ENCODE measurements around the gene RBM12.
"Not testable (repeated sequence)": the region's sequence is repeated elsewhere in the genome, so short reads cannot be mapped to it uniquely, and the experiment has no call there.

The RBM12 gene, protein sequence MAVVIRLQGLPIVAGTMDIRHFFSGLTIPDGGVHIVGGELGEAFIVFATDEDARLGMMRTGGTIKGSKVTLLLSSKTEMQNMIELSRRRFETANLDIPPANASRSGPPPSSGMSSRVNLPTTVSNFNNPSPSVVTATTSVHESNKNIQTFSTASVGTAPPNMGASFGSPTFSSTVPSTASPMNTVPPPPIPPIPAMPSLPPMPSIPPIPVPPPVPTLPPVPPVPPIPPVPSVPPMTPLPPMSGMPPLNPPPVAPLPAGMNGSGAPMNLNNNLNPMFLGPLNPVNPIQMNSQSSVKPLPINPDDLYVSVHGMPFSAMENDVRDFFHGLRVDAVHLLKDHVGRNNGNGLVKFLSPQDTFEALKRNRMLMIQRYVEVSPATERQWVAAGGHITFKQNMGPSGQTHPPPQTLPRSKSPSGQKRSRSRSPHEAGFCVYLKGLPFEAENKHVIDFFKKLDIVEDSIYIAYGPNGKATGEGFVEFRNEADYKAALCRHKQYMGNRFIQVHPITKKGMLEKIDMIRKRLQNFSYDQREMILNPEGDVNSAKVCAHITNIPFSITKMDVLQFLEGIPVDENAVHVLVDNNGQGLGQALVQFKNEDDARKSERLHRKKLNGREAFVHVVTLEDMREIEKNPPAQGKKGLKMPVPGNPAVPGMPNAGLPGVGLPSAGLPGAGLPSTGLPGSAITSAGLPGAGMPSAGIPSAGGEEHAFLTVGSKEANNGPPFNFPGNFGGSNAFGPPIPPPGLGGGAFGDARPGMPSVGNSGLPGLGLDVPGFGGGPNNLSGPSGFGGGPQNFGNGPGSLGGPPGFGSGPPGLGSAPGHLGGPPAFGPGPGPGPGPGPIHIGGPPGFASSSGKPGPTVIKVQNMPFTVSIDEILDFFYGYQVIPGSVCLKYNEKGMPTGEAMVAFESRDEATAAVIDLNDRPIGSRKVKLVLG

DNA sequence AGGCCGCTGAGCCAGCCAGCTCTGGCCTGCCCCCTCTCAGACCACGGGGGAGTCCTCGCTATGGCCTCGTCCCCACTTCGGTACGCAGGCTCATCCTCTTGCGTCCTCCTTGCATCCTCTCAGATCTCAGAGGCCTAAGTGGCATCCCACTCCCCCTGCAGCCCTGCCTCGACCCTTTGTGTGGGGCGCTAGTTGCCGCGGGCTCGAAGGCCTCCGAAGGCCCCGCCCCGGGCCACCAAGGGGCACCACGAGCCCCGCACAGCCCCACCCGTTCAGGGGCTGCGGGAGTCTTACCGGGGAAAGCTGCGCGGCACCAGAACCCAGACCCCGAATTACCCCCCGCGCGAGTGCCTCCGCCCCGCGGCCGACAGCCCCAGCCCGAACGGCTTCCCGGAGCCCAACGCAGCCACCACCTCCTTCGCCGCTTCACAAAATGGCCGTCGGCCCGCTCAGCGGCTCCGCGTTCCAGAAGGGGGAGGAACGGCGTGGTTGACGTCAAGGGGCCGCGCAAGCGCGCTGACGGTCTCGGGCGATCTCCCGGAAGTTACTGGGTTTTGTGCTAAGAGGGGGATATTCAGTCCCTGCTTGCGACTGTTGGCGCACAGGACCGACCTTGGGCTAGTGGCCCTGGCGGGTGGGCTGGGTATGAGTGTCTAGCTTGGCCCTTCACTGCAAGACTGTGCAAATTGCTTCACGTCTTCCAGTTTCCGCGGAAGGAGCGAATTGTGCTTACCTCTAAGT is at the start of gene RBM12, which contains the start of gene CPNE1:
RBM12 (minus strand) TSS at position 435 of the 741 bp plus-strand sequence. CDS start 9,578 bp downstream, outside the sequence.
CPNE1 (minus strand) TSS at position 435 of the 741 bp plus-strand sequence. CDS start 31,977 bp downstream, outside the sequence.
- in situ Hi-C loops (cut with MboI; ENCODE audit: low sequenced_read_pairs) = no loop called here

DNA sequence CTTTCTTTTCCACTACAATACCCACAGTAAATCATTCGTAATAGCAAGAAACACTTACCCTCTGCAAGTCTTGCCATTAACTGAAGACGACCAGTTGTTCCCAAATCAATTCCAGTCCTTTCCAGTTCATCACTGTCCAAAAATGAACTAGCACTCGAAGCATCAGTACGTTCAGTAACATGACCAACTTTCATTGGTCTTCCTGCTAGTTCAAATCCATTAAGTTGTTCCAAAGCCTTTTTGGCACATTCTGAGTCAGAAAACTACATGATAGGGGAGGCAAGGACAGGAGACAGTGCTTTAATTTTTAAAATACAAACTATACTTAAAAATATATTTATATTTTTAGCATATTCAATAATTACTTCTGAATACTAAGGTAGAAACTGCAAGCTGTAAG is 49.4 kb upstream of the RBM12 start:
- in situ Hi-C loops (cut with MboI; ENCODE audit: low sequenced_read_pairs) = no loop called here

DNA sequence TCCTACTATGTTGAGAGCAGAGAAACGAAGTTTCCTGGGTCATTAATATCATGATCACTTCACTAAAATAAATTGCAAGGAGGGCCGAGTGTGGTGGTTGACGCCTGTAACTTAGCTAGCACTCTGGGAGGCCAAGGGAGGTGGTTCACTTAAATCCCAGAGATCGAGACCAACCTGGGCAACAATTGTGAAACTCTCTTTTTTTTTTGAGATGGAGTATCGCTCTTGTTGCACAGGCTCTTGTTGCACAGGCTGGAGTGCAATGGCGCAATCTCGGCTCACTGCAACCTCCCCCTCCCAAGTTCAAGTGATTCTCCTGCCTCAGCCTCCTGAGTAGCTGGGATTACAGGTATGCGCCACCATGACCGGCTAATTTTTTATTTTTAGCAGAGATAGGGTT is 48.4 kb upstream of the RBM12 start:
- in situ Hi-C loops (cut with MboI; ENCODE audit: low sequenced_read_pairs) = not testable (repeated sequence)

DNA sequence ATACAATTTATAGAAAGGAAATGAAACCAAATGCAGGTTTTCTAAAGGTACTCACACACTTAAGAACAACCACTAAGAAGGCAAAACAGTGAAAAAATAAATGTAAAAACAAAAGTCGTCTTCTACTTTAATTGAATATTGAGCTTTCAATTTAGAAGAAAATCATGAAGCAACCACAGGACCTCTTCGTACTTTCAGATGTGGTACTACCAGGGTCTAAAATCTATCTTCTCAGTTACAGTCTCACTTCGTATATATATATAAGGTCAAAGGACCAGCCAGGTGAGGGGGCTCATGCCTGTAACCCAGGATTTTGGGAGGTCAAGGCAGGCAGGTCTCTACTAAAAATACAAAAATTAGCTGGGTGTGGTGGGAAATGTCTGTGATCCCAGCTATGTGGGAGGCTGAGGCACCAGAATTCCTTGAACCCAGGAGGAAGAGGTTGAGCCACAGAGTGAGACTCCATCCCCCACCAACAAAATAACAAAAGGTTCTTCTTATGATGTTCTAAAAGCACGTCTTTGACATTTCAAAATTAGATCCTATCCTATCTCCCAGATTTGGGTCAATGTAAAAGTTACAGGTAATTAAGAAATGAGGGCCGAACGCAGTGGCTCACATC is 47.0 kb upstream of the RBM12 start:
- in situ Hi-C loops (cut with MboI; ENCODE audit: low sequenced_read_pairs) = no loop called here

DNA sequence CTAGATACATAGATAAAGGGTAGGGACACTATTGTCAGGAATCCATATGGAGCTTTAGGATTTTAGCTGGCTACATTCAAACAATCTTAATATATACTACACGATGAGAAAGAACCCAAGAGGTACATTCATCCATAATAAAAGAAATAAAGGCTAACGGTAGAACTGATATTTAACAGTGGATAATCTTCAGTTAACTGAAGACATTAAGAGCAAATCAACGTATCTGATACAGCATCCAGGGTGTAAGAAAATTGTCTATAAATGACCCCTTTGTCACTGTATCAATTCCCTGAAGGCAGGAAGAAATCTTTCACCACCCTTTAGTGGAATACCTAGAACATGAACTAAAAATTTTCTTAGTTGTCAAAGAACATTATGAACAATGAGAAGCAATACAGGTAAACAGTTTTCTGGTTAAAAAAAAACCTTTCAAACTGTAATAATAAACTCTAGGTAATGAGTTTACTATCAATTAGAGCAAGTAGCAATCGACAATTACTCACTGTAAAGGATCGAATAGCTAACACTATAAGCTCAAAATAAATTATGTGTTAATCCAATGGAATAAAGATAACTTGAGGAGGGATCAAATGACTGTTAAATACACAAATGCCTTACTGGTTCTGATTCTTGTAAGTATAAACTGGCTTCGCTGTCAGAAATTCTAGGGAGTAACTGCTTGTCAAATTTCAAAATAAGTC is 46.3 kb upstream of the RBM12 start:
- in situ Hi-C loops (cut with MboI; ENCODE audit: low sequenced_read_pairs) = no loop called here

DNA sequence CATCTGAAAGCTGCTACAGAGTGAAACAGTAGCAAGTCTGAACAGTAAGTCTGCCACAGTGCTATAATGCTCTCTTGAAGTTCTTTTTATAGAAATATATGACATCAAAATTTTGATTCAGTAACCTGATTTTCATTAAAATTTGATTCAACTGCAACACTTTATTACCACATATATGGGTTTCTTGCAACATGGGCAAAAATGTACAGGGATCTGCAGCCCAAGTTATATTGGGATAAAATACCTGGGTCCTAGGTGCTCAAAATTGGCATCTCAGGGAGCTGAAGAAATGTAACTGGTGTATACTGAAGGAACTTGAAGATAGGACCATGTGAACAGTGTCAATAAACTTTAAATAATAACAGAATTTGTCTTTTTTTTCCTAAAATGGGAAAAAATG is 45.3 kb upstream of the RBM12 start:
- in situ Hi-C loops (cut with MboI; ENCODE audit: low sequenced_read_pairs) = no loop called here

DNA sequence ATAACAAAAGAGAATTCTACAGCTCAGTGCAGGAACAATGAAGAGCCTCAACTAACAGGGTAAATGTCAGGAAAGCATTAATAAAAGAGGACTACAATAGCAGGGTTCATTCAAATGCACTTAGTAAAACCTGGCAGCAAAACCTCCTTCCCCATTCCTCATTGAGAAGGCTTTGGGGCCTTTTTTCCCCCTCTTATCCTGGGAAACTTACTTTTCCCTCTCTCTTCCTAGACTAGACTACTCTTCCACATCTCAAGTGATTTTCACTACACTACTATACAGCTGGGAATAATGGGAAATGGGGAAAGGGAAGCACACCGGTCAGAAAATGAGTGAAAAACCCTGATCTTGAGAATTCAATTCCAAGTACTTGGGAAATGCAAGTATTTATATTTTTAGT is 44.6 kb upstream of the RBM12 start:
- in situ Hi-C loops (cut with MboI; ENCODE audit: low sequenced_read_pairs) = no loop called here

DNA sequence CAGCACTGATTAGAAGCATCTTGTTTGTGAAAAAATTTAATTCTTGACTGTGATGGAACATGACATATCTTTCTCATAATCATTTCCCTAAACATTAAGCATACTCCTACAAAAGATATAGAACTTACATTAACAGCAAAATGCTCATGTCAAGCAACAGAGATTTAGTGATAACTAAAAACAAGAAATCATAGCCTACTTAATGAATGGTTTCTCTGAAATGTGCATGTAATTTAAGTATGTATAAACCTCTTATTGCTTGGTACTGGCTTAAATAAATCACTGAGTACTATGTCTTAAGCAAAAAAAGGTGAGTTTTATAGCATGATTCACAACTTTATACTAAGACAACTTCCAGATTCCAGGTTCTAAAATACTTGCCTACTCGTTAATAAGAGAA is 43.8 kb upstream of the RBM12 start:
- in situ Hi-C loops (cut with MboI; ENCODE audit: low sequenced_read_pairs) = no loop called here

DNA sequence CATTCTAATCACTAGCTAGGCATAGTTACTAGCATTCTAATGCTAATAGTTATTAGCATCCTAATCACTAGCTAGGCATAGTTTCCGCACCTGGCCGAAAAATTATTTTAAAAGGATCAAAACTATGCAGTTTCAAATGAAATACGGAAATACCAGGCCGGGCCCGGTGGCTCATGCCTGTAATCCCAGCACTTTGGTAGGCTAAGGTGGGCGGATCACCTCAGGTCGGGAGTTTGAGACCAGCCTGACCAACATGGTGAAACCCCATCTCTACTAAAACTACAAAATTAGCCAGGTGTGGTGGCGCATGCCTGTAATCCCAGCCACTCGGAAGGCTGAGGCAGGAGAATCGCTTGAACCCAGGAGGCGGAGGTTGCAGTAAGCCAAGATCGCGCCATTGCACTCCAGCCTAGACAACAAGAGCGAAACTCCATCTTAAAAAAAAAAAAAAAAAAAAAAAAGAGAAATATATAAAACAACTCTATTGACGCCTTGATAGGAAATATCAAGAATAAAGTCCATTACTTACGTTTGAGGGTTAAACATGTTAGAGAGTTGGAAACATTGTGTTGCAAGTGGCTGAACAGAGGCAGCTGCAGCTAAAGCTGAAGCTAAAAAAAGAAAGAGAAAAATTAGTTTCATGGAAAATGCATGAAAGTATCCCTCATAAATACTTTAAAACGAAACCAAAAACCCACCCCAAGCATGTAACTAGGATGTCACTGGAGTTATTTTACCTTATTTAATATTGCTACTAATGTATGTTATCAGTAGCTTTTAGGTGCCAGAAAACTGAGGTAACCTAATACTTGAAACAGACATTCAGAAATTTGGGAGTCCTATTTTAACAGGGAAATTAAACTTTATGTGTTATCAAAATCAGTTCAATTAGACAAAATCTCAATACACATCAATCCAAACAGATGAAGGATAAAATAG is 42.2 kb upstream of the RBM12 start:
- in situ Hi-C loops (cut with MboI; ENCODE audit: low sequenced_read_pairs) = not testable (repeated sequence)

DNA sequence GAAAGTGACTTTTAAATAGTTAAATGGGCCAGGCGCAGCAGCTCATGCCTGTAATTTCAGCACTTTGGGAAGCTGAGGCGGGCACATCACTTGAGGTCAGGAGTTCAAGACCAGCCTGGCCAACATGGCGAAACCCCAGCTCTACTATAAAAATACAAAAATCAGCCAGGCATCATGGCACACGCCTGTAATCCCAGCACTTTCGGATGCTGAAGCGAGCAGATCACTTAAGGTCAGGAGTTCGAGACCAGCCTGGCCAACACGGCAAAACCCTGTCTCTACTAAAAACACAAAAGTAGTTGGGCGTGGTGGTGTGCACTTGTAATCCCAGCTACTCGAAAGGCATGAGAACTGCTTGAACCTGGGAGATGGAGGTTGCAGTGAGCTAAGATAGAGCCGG is 41.2 kb upstream of the RBM12 start:
- in situ Hi-C loops (cut with MboI; ENCODE audit: low sequenced_read_pairs) = not testable (repeated sequence)

DNA sequence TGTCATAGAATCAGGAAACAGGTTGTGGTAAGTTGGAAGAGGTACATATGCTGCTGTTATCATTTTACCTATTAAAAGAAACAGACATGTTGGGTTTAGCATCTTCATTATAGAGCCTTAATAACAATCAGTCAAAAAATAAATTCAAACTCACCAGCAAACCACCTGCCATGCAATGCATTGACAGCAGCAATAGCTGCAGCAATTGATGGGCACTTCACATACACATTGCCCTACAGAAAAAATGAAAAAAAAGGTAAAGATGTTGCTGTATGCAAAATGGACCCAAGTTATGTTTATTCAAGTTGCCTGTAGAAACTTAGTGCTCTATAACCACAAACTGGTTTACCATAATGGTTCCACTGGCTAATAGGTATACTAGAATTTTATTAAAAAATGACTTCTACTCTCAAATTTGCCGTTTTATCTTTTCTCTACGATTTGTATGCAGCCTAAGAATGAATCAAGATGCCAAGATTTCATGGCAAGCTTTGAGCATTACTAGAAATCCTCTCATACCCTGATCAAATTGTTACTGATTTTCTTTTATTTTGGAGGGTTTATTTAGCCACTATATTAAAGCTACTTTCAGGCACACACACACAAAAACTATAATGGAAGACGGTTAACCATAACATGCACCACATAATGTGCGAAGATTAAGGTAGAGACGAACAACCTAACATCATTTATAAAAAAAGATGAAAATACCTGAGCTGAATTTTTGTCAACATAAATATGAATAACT is 40.0 kb upstream of the RBM12 start:
- in situ Hi-C loops (cut with MboI; ENCODE audit: low sequenced_read_pairs) = no loop called here

DNA sequence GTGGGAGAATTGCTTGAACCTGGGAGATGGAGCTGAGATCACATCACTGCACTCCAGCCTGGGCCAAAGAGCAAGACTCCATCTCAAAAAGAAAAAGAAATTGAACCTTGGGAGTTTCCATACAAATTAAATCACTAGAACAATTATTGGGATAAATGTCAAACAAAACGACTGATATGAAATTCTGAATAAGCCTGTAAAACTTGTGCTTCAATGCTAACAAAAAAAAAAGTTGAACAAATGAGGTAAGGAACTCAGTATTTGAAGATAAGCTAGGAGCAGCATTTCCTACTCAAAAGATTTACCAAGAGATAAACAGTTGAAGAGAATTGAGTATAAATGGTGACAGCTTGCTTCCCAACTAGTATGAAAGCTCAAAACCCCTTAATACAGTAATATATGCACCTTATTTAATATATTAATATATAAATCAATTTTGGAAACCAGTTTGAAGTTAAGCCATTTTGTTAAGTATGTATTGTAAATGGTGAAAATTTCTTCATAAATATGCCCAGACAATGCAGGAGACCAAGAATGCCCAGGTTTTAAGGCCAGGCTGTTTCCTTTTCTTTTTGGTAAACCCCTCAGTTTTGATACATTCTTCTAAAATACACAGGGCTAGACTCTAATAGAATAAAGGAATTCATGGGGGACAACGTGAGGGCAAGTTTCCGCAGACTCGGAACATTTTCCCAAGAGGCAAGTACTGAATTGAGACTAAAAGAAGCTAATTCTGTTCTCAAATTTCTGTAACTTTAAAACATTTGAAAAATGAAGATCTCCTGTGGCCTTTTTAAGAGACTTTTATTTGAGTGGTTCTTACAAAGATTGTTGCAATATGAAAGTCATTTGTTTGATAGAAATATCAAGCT is 38.4 kb upstream of the RBM12 start:
- in situ Hi-C loops (cut with MboI; ENCODE audit: low sequenced_read_pairs) = no loop called here

DNA sequence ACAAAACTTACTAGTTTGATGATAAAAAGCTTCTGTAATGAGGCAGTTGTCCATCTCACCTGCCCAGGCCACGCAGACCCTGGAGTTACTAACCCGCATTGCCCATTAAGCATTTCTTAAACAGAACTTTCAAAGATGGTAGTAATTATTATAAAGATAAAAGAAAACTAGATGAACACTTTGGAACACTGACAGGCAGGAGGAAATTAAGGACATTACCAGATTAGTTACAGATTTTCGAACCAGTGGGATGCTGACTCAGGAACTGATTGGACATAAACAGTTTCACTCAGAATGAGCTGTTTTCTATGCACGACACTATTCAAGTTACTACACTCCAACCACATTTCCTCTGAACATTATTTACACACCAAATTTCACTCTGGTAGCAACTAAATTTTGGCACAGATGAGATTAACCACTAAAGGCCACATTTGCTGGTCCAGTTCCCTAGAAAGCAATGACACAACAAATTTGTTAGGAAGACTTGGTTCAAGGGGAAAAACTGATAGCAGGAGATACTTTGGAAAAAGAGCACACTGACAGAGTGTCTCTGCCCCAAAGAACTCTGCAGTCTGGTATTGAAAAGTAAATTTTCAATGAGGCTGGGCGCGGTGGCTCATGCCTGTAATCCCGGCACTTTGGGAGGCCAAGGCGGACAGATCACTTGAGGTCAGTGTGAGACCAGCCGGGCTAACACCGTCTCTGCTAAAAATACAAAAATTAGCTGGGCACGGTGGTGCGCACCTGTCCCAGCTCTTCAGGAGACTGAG is 37.5 kb upstream of the RBM12 start:
- in situ Hi-C loops (cut with MboI; ENCODE audit: low sequenced_read_pairs) = no loop called here

DNA sequence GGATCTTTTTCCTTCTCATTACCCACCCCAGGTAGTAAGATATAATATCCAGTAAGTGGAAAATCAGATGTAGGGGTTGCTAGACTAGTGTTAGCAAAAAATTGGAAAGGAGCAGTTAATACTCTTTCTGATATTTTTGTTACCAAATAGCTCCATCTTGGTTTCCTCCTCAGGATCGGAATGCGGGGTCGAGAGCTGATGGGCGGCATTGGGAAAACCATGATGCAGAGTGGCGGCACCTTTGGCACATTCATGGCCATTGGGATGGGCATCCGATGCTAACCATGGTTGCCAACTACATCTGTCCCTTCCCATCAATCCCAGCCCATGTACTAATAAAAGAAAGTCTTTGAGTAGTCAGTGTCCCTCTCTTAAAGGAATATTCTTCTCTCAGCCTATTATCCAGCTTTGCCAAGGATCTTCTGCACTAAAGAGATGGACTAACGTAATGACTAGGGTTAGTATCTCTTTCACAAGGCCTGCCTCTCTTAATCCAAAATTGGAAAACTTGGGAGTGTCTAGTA is 36.0 kb upstream of the RBM12 start:
- in situ Hi-C loops (cut with MboI; ENCODE audit: low sequenced_read_pairs) = no loop called here

DNA sequence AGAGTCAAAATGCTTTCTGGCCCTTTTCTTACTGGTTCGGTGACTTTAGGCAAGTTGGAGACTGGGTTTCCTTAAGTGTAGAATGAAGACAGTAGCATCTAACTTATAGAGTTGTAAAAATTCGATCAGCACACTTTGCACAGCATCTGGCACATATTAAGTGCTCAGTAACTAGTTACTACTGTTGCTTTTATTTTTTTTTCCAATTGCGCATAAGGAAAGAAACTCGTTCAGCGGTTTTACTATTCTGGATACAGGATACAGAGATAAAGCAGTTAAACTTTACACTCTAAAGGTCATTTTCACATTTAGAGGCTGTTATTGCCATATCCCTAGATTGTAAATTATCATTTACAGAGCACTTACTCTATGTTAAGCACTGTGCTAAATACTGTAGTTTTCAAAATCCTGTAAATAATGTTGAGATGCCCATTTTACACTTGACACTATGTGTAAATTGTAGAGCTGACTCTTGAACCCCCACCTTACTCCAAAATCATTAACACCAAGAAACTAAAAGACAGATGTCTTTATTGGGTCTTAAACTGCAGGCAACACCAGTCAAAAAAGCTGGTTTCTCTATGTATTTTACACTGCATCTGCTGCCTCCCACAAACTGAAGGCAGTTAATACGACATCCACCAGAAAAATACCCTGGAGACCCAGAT is 35.4 kb upstream of the RBM12 start:
- in situ Hi-C loops (cut with MboI; ENCODE audit: low sequenced_read_pairs) = no loop called here

Data from HL-60/S4 (cell line).